SK-N-SH treated with all-trans-retinoic acid at 6 μM for 48 hours (cell line): Measurements from ENCODE around the gene DENND1A.

Experiments used
- ARNTL ChIP-seq: fragments of 450-650 bp; formaldehyde crosslinking; IDR thresholded peaks from 2 replicates; pipeline ENCODE4 v1.5.0; 2020; ENCODE audit warnings: low read depth, mild to moderate bottlenecking, moderate library complexity, borderline replicate concordance
- CSRNP3 ChIP-seq: fragments of 250-450 bp; sonication (Bioruptor Pico); IDR thresholded peaks from 2 replicates; pipeline ENCODE4 v1.5.1; 2021; ENCODE audit warnings: mild to moderate bottlenecking, moderate library complexity
- ESRRG ChIP-seq: fragments of 250-450 bp; sonication (Bioruptor Pico); IDR thresholded peaks from 2 replicates; pipeline ENCODE4 v1.6.1; 2021; ENCODE audit warnings: mild to moderate bottlenecking
- GLIS3 ChIP-seq: fragments of 250-450 bp; sonication (Bioruptor Pico); IDR thresholded peaks from 2 replicates; pipeline ENCODE4 v1.5.0; 2020; ENCODE audit warnings: mild to moderate bottlenecking, moderate library complexity
- PPARA ChIP-seq: fragments of 250-450 bp; sonication (Bioruptor Pico); IDR thresholded peaks from 2 replicates; pipeline ENCODE4 v1.5.0; 2020; ENCODE audit warnings: mild to moderate bottlenecking, borderline replicate concordance
- RARB ChIP-seq: fragments of 250-450 bp; sonication (Bioruptor Pico); IDR thresholded peaks from 2 replicates; pipeline ENCODE4 v1.8.0; 2021; ENCODE audit warnings: mild to moderate bottlenecking, moderate library complexity
- ZFP3 ChIP-seq: fragments of 250-450 bp; sonication (Bioruptor Pico); IDR thresholded peaks from 2 replicates; pipeline ENCODE4 v1.5.0; 2020; ENCODE audit warnings: mild to moderate bottlenecking, moderate library complexity
- ZFP30 ChIP-seq: fragments of 450-650 bp; formaldehyde crosslinking; IDR thresholded peaks from 2 replicates; pipeline ENCODE4 v1.5.0; 2022; ENCODE audit warnings: mild to moderate bottlenecking, moderate library complexity
- ZNF70 ChIP-seq: fragments of 450-650 bp; formaldehyde crosslinking; IDR thresholded peaks from 2 replicates; pipeline ENCODE4 v1.5.0; 2020; ENCODE audit warnings: mild to moderate bottlenecking, moderate library complexity
- ZNF8 ChIP-seq: fragments of 450-650 bp; formaldehyde crosslinking; IDR thresholded peaks from 2 replicates; pipeline ENCODE4 v1.5.0; 2020; ENCODE audit warnings: mild to moderate bottlenecking, moderate library complexity
- TF ChIP-seq, protein P1 (sequence below): fragments of 250-450 bp; sonication (Bioruptor Pico); IDR thresholded peaks from 2 replicates; pipeline ENCODE4 v1.8.0; 2020; ENCODE audit warnings: mild to moderate bottlenecking, moderate library complexity, borderline replicate concordance
- TF ChIP-seq, protein P2 (sequence below): fragments of 250-450 bp; sonication (Bioruptor Pico); IDR thresholded peaks from 2 replicates; pipeline ENCODE4 v1.8.0; 2021; ENCODE audit warnings: low read depth, mild to moderate bottlenecking, moderate library complexity, borderline replicate concordance

DNA sequence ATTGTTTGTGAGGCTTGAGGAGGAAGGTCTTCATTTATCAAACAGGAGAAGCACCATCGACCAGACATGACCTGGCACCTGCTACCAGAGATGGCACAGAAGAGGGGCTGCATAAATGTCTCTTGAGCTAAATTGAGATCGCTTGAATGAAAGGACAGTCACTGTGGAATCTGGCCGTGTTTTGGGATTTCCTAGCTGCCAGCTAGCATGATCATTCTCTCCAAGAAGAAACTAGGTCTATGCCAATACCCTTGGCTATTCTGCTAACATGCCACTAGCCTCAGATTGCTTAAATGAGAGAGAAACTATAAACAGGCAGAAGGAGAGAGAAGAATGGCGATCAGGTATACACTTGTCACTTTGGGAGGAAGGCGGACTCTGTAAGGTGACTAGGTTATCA, 324.6 kb downstream of the DENND1A start:
- no peak for TF ChIP-seq ZNF70 (CRISPR knock-in tag)
- TF ChIP-seq, protein P1, sequence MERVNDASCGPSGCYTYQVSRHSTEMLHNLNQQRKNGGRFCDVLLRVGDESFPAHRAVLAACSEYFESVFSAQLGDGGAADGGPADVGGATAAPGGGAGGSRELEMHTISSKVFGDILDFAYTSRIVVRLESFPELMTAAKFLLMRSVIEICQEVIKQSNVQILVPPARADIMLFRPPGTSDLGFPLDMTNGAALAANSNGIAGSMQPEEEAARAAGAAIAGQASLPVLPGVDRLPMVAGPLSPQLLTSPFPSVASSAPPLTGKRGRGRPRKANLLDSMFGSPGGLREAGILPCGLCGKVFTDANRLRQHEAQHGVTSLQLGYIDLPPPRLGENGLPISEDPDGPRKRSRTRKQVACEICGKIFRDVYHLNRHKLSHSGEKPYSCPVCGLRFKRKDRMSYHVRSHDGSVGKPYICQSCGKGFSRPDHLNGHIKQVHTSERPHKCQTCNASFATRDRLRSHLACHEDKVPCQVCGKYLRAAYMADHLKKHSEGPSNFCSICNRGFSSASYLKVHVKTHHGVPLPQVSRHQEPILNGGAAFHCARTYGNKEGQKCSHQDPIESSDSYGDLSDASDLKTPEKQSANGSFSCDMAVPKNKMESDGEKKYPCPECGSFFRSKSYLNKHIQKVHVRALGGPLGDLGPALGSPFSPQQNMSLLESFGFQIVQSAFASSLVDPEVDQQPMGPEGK (CRISPR knock-in tag), result no peak
- no peak for TF ChIP-seq PPARA
- TF ChIP-seq ARNTL (CRISPR knock-in tag), result no peak
- TF ChIP-seq ZFP3 (CRISPR knock-in tag), result no peak
- TF ChIP-seq CSRNP3 (CRISPR knock-in tag), result no peak
- TF ChIP-seq RARB (CRISPR knock-in tag), result no peak
- TF ChIP-seq ESRRG (CRISPR knock-in tag), result no peak
- no peak for TF ChIP-seq ZNF8 (CRISPR knock-in tag)
- no peak for TF ChIP-seq ZFP30 (CRISPR knock-in tag)
- TF ChIP-seq, protein P2, sequence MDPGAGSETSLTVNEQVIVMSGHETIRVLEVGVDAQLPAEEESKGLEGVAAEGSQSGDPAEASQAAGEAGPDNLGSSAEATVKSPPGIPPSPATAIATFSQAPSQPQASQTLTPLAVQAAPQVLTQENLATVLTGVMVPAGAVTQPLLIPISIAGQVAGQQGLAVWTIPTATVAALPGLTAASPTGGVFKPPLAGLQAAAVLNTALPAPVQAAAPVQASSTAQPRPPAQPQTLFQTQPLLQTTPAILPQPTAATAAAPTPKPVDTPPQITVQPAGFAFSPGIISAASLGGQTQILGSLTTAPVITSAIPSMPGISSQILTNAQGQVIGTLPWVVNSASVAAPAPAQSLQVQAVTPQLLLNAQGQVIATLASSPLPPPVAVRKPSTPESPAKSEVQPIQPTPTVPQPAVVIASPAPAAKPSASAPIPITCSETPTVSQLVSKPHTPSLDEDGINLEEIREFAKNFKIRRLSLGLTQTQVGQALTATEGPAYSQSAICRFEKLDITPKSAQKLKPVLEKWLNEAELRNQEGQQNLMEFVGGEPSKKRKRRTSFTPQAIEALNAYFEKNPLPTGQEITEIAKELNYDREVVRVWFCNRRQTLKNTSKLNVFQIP (CRISPR knock-in tag), result no peak
- no peak for TF ChIP-seq GLIS3 (CRISPR knock-in tag)
